PC-3 (cell line): Measurements from ENCODE around the gene KRI1. TPM values are rescaled to one million over a fixed set of nuclear protein-coding genes. Genes with fewer than 3 reads are reported as not detected.
"Not testable (repeated sequence)": the region's sequence is repeated elsewhere in the genome, so short reads cannot be mapped to it uniquely, and the experiment has no call there.

Experiments used
- ATAC-seq: fragments of 200-7000 bp; cut with Tn5 transposase; 2 replicates; pipeline ENCODE4 v1.9.1; 2020; ENCODE audit warnings: mild to moderate bottlenecking, moderate library complexity
- BruUV-seq: library from RNA; stranded (reverse); fragments of 400-500 nt; replicated peaks from 2 replicates; lab custom pipeline; 2021; lab: Mats Ljungman, UMichigan
- CTCF ChIA-PET: fragments of 300-600 bp; sonication (Branson Sonifier 250); formaldehyde crosslinking; loops from one replicate; lab custom pipeline; 2022; ENCODE audit warnings: antibody characterized with exemption; lab: Charles Lee
- POLR2A ChIA-PET: fragments of 300-600 bp; sonication (Branson Sonifier 250); formaldehyde crosslinking; loops from one replicate; lab custom pipeline; 2022; ENCODE audit warnings: antibody characterized with exemption; ENCODE audit not compliant: unreplicated experiment; lab: Charles Lee
- DNase-seq: peaks from one replicate; pipeline ENCODE4 v3.0.0-alpha.2; 2015
- H2AFZ ChIP-seq: fragments of 300-600 bp; sonication (generic); 2 replicates; pipeline ENCODE4 v1.6.0; 2016; ENCODE audit warnings: antibody characterized with exemption, low read length
- H3F3A ChIP-seq: fragments of 300-600 bp; sonication (generic); one replicate; pipeline ENCODE4 v1.6.0; 2017; ENCODE audit warnings: antibody characterized with exemption, low read length, control low read depth, mild to moderate bottlenecking; ENCODE audit not compliant: unreplicated experiment
- H3K27ac ChIP-seq: fragments of 300-600 bp; sonication (generic); 2 replicates; pipeline ENCODE4 v1.5.1; 2016; ENCODE audit warnings: mild to moderate bottlenecking, low read length
- H3K27me3 ChIP-seq: fragments of 300-600 bp; sonication (generic); 2 replicates; pipeline ENCODE4 v1.6.1; 2016; ENCODE audit warnings: low read length, mixed read lengths
- H3K36me3 ChIP-seq: fragments of 300-600 bp; sonication (generic); 2 replicates; pipeline ENCODE4 v1.6.1; 2016; ENCODE audit warnings: low read depth, mixed run types, low read length, mixed read lengths
- H3K4me1 ChIP-seq: fragments of 300-600 bp; sonication (generic); 2 replicates; pipeline ENCODE4 v1.5.1; 2016; ENCODE audit warnings: low read length; ENCODE audit not compliant: insufficient read depth
- H3K4me2 ChIP-seq: fragments of 300-600 bp; sonication (generic); 2 replicates; pipeline ENCODE4 v1.6.0; 2016; ENCODE audit warnings: low read length
- H3K4me3 ChIP-seq: fragments of 300-600 bp; sonication (generic); 2 replicates; pipeline ENCODE4 v1.5.1; 2016; ENCODE audit warnings: mild to moderate bottlenecking, low read length, mixed read lengths
- H3K79me2 ChIP-seq: fragments of 300-600 bp; sonication (generic); 2 replicates; pipeline ENCODE4 v1.6.1; 2017; ENCODE audit warnings: low read length, mixed read lengths
- H3K9ac ChIP-seq: fragments of 300-600 bp; sonication (generic); 2 replicates; pipeline ENCODE4 v1.6.0; 2016; ENCODE audit warnings: mild to moderate bottlenecking, low read length
- H3K9me2 ChIP-seq: fragments of 300-600 bp; sonication (generic); replicated peaks from 2 replicates; pipeline ENCODE4 v1.6.1; 2016; ENCODE audit warnings: mixed run types, low read length, mixed read lengths
- H3K9me3 ChIP-seq: fragments of 300-600 bp; sonication (generic); 2 replicates; pipeline ENCODE4 v1.6.1; 2016; ENCODE audit warnings: low read length, mixed read lengths
- H4K20me1 ChIP-seq: fragments of 300-600 bp; sonication (generic); 2 replicates; pipeline ENCODE4 v1.6.1; 2016; ENCODE audit warnings: low read length, mixed read lengths
- CTCF ChIP-seq: fragments of 300-600 bp; sonication (generic); conservative IDR thresholded peaks from 2 replicates; pipeline ENCODE4 v1.5.1; 2017; ENCODE audit warnings: antibody characterized with exemption, low read depth, mild to moderate bottlenecking, low read length
- EZH2 ChIP-seq: fragments of 300-600 bp; sonication (generic); IDR thresholded peaks from one replicate; pipeline ENCODE4 v1.6.1; 2017; ENCODE audit warnings: antibody characterized with exemption, mild to moderate bottlenecking, low read length; ENCODE audit not compliant: unreplicated experiment
- EZH2phosphoT487 ChIP-seq: fragments of 300-600 bp; sonication (generic); IDR thresholded peaks from 2 replicates; pipeline ENCODE4 v1.6.1; 2018; ENCODE audit warnings: mild to moderate bottlenecking, antibody characterized with exemption, low read length, borderline replicate concordance
- intact Hi-C: fragments of 100-400 bp; cut with micrococcal nuclease; formaldehyde crosslinking; loops from 2 replicates; pipeline ENCODE4 v1.9.0; 2023
- total RNA-seq: library from RNA; depleted of rRNA; stranded (reverse); fragments of >200 nt; gene quantifications from 2 replicates; pipeline ENCODE4 v1.2.3, GENCODE V29; 2014

Gene KRI1
- total RNA-seq, 1 experiment from 2014 or later = 72.6 TPM

DNA sequence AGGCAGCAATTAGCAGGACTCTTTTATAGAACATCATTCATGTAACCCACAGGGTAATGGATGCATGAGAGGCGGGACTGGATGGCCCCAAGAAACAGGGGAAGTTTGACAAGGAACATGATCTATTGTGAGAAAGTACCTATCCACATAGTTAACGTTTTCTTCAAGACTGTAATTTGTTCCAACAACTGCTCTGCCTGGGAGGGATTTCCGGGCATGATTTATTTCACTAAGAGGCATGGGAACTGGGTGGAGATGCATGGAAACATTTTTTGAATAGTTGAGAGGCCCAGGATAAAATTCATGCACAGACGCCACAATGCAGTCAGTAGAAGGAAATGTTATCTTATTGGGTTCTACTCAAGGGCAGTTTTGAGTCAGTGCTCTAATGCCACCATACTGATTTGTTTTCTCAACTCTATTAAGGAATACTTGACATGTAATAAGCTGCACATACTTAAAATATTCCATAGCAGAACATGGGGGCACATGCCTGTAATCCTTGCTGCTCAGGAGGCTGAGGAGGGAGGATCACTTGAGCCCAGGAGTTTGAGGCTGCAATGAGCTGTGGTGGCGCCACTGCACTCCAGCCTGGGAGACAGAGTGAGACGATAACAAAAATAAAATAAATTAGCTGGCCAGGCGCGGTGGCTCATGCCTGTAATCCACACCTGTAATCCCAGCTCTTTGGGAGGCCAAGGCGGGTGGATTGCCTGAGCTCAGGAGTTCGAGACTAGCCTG, 32.0 kb downstream of the KRI1 start:
- no peak overlapping the region for H3K27ac ChIP-seq
- no peaks in the 10 kb centered on the region for H3K36me3 ChIP-seq
- H3K79me2 ChIP-seq = no peaks in the 10 kb centered on the region
- no peaks in the 10 kb centered on the region for H3K9me2 ChIP-seq
- H3K4me1 ChIP-seq = no peaks in the 10 kb centered on the region
- no peak overlapping the region for H3K4me2 ChIP-seq
- TF ChIP-seq CTCF (no peak), EZH2 (no peak), EZH2phosphoT487 (no peak)
- no peak overlapping the region for H3K9ac ChIP-seq
- DNase-seq (no peak), ATAC-seq (no peak)
- H2AFZ ChIP-seq = no peak overlapping the region
- POLR2A ChIA-PET = no interaction called here
- BruUV-seq = no TSS peak
- no peaks in the 10 kb centered on the region for H4K20me1 ChIP-seq
- no peaks in the 10 kb centered on the region for H3F3A ChIP-seq
- CTCF ChIA-PET = no interaction called here
- no peak overlapping the region for H3K4me3 ChIP-seq
- intact Hi-C loops = no loop called here
- H3K27me3 ChIP-seq = no peaks in the 10 kb centered on the region
- no peaks in the 10 kb centered on the region for H3K9me3 ChIP-seq

- no peaks in the 10 kb centered on the region for H3K36me3 ChIP-seq
- H3K4me1 ChIP-seq = no peaks in the 10 kb centered on the region
- H2AFZ ChIP-seq = no peak overlapping the region
- ChIA-PET POLR2A (no interaction called here), CTCF (no interaction called here)
- intact Hi-C loops = no loop called here
- H3K4me2 ChIP-seq = no peak overlapping the region
- H3F3A ChIP-seq = no peaks in the 10 kb centered on the region
- TF ChIP-seq CTCF (no peak), EZH2phosphoT487 (no peak), EZH2 (no peak)
- no peaks in the 10 kb centered on the region for H3K9me3 ChIP-seq
- no peak for DNase-seq
- H3K27ac ChIP-seq = no peak overlapping the region
- H3K9ac ChIP-seq = no peak overlapping the region
- H3K27me3 ChIP-seq = no peaks in the 10 kb centered on the region
- H3K9me2 ChIP-seq = no peaks in the 10 kb centered on the region
- no peaks in the 10 kb centered on the region for H4K20me1 ChIP-seq
- no peaks in the 10 kb centered on the region for H3K79me2 ChIP-seq
- no peak overlapping the region for H3K4me3 ChIP-seq
- BruUV-seq = no TSS peak
- ATAC-seq = no peak
Observed at GRCh38 chr19:10532457-10532856, 33.4 kb downstream of the KRI1 start.

GRCh38 chr19:10526887-10527286, 38.9 kb downstream of the KRI1 start:
- intact Hi-C loops, H3K27me3 ChIP-seq, H3F3A ChIP-seq, H2AFZ ChIP-seq, CTCF ChIA-PET, H3K4me1 ChIP-seq, ATAC-seq, H3K79me2 ChIP-seq, H3K36me3 ChIP-seq, BruUV-seq, DNase-seq, H3K9me3 ChIP-seq, H3K9me2 ChIP-seq, H3K4me2 ChIP-seq, H3K9ac ChIP-seq, H3K27ac ChIP-seq, H3K4me3 ChIP-seq, POLR2A ChIA-PET, H4K20me1 ChIP-seq: not testable (repeated sequence)
